ENCODE data around the gene LRRC8C.

The LRRC8C gene

GRCh38 chr1:89632657-89633247 lies at the start of gene LRRC8C:
TSS of gene LRRC8C (plus strand) at chr1:89633120. CDS start at chr1:89686474, 53,354 bp downstream.
- DNase-seq (ENCODE audit: low read depth): no peak
- TF ChIP-seq, protein P1, sequence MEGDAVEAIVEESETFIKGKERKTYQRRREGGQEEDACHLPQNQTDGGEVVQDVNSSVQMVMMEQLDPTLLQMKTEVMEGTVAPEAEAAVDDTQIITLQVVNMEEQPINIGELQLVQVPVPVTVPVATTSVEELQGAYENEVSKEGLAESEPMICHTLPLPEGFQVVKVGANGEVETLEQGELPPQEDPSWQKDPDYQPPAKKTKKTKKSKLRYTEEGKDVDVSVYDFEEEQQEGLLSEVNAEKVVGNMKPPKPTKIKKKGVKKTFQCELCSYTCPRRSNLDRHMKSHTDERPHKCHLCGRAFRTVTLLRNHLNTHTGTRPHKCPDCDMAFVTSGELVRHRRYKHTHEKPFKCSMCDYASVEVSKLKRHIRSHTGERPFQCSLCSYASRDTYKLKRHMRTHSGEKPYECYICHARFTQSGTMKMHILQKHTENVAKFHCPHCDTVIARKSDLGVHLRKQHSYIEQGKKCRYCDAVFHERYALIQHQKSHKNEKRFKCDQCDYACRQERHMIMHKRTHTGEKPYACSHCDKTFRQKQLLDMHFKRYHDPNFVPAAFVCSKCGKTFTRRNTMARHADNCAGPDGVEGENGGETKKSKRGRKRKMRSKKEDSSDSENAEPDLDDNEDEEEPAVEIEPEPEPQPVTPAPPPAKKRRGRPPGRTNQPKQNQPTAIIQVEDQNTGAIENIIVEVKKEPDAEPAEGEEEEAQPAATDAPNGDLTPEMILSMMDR (IDR thresholded peaks at IDR 0.05; ENCODE audit: control insufficient read depth, insufficient read depth, low read depth, low read length, missing control alignments): peak; percentile 27
- H3K4me3 ChIP-seq (ENCODE audit: control insufficient read depth, low read depth, low read length): peak within 1 kb of the TSS; percentile 85

DNA sequence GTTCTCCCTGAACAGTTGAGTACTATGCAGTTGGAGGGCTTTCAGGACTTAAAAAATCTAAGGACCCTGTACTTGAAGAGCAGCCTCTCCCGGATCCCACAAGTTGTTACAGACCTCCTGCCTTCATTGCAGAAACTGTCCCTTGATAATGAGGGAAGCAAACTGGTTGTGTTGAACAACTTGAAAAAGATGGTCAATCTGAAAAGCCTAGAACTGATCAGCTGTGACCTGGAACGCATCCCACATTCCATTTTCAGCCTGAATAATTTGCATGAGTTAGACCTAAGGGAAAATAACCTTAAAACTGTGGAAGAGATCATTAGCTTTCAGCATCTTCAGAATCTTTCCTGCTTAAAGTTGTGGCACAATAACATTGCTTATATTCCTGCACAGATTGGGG lies 48.7 kb upstream of the LRRC8C start:
- H3K4me3 ChIP-seq (ENCODE audit: control insufficient read depth, low read depth, low read length): no peak overlapping the region
- TF ChIP-seq, protein P1 (IDR thresholded peaks at IDR 0.05; ENCODE audit: control insufficient read depth, insufficient read depth, low read depth, low read length, missing control alignments): no peak
- no peak for DNase-seq (ENCODE audit: low read depth)

GRCh38 chr1:89584781-89585180 lies 48.1 kb upstream of the LRRC8C start:
- DNase-seq (ENCODE audit: low read depth): no peak
- TF ChIP-seq, protein P1 (IDR thresholded peaks at IDR 0.05; ENCODE audit: control insufficient read depth, insufficient read depth, low read depth, low read length, missing control alignments): no peak
- H3K4me3 ChIP-seq (ENCODE audit: control insufficient read depth, low read depth, low read length): no peak overlapping the region

- TF ChIP-seq, protein P1 (IDR thresholded peaks at IDR 0.05; ENCODE audit: control insufficient read depth, insufficient read depth, low read depth, low read length, missing control alignments): no peak
Observed at GRCh38 chr1:89587729-89588161, 45.2 kb upstream of the LRRC8C start.

GRCh38 chr1:89588480-89588879 lies 44.4 kb upstream of the LRRC8C start:
- TF ChIP-seq, protein P1 (IDR thresholded peaks at IDR 0.05; ENCODE audit: control insufficient read depth, insufficient read depth, low read depth, low read length, missing control alignments): no peak
- H3K4me3 ChIP-seq (ENCODE audit: control insufficient read depth, low read depth, low read length): no peak overlapping the region
- DNase-seq (ENCODE audit: low read depth): no peak

More at GRCh38 chr1:89587729-89588161, 45.2 kb upstream of the LRRC8C start:
- no peak overlapping the region for H3K4me3 ChIP-seq (ENCODE audit: control insufficient read depth, low read depth, low read length)
- no peak for DNase-seq (ENCODE audit: low read depth)

- H3K4me3 ChIP-seq (ENCODE audit: control insufficient read depth, low read depth, low read length): no peak overlapping the region
- DNase-seq (ENCODE audit: low read depth): peak; percentile 10
- TF ChIP-seq, protein P1 (IDR thresholded peaks at IDR 0.05; ENCODE audit: control insufficient read depth, insufficient read depth, low read depth, low read length, missing control alignments): no peak
Observed at GRCh38 chr1:89589515-89589914, 43.4 kb upstream of the LRRC8C start.
